ENCODE data around the gene XPNPEP2. TPM values are rescaled to one million over a fixed set of nuclear protein-coding genes. Genes with fewer than 3 reads are reported as not detected.

XPNPEP2 gene
- total RNA-seq, 1 donor from 2014 or later: 0.27 TPM

DNA sequence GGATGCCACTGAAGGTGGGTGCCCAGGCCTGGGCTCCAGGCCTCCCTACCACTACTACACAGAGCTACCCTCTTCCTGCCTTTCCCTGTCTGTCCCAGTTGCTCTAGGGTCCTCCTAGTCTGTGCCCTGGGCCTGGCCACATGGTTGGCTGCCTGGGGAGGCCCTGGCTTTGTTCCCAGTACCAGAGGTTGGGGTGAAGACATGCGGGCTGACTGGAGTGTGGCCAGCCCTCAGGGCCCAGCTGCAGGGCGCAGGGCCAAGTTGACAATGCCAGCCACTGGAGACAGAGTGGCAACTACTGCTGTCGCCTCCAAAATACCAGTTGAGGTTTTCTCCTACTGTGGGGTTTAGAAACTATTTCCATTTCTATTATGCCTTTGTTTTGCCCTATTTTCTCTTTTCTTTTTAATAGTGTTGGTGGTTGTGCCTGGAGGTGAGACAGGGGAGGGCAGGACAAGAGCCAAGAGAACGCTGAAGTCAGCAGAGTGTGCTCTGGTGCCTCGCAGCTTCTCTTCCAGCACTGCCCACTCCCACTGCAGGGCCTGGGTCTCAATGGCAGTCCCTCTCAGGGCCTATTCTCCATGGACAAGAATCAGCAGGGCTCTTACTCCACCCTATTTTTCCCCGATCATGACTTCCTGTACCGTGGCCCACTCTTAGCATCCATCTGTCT is 32.2 kb upstream of the XPNPEP2 start:
- peaks cover 19% of the 10 kb centered on the region for H3K27me3 Mint-ChIP-seq (ENCODE audit: unreplicated experiment)
- H3K4me3 Mint-ChIP-seq (ENCODE audit: unreplicated experiment): no peak overlapping the region
- H3K27ac Mint-ChIP-seq (ENCODE audit: unreplicated experiment): no peak overlapping the region
- H3K4me1 Mint-ChIP-seq (ENCODE audit: unreplicated experiment): peaks cover 14% of the 10 kb centered on the region
- peaks cover 10% of the 10 kb centered on the region for H3K9me3 Mint-ChIP-seq (ENCODE audit: unreplicated experiment)
- peaks cover 3% of the 10 kb centered on the region for H3K36me3 Mint-ChIP-seq (ENCODE audit: unreplicated experiment)
- TF ChIP-seq, protein P1, sequence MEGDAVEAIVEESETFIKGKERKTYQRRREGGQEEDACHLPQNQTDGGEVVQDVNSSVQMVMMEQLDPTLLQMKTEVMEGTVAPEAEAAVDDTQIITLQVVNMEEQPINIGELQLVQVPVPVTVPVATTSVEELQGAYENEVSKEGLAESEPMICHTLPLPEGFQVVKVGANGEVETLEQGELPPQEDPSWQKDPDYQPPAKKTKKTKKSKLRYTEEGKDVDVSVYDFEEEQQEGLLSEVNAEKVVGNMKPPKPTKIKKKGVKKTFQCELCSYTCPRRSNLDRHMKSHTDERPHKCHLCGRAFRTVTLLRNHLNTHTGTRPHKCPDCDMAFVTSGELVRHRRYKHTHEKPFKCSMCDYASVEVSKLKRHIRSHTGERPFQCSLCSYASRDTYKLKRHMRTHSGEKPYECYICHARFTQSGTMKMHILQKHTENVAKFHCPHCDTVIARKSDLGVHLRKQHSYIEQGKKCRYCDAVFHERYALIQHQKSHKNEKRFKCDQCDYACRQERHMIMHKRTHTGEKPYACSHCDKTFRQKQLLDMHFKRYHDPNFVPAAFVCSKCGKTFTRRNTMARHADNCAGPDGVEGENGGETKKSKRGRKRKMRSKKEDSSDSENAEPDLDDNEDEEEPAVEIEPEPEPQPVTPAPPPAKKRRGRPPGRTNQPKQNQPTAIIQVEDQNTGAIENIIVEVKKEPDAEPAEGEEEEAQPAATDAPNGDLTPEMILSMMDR (IDR thresholded peaks at IDR 0.05): no peak
- no peak for DNase-seq (ENCODE audit: extremely low spot score, unreplicated experiment)

DNA sequence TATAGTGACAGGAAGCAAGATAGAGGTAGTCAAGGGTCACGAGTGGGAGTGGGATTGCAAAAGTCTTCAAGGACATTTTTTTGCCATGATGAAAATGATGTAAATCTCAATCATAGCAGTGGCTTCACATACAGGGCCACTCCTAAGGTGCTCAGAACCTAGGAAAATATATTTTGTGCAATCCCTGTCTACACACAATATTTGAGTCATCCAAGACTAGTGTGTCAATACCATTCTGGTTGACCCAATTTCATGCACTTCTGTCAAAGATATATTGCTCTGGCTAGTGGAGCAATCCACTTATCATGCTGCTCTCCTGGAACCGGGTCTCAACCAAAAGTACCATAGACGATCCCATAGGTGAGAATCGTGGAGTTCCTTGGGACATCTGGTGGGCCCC is 24.2 kb upstream of the XPNPEP2 start:
- Mint-ChIP-seq H3K9me3 (ENCODE audit: unreplicated experiment) (no peaks in the 10 kb centered on the region), H3K36me3 (ENCODE audit: unreplicated experiment) (no peaks in the 10 kb centered on the region), H3K27ac (ENCODE audit: unreplicated experiment) (no peak overlapping the region), H3K4me3 (ENCODE audit: unreplicated experiment) (no peak overlapping the region), H3K4me1 (ENCODE audit: unreplicated experiment) (no peaks in the 10 kb centered on the region), H3K27me3 (ENCODE audit: unreplicated experiment) (peaks cover 30% of the 10 kb centered on the region)
- TF ChIP-seq, protein P1 (IDR thresholded peaks at IDR 0.05): no peak
- DNase-seq (ENCODE audit: extremely low spot score, unreplicated experiment): no peak

DNA sequence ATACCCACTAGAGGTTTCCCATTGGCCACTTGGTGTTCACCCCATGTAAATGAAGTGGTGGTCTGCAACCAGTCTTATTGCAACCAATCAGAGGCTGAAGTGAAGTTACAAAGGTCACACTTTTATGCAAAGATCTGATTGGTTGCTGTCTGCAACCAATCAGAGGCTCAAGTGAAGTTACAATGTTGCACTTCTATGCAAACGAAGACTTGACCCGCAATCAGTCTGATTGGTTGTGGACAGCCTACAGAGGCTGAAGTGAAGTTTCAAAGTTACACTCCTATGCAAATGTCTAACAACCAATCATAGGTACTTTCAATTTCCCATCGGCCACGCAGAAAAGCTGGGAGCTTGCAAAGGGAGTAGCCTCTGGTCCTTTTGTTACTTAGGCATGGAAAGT is 22.3 kb upstream of the XPNPEP2 start:
- H3K27me3 Mint-ChIP-seq (ENCODE audit: unreplicated experiment): peaks cover 24% of the 10 kb centered on the region
- H3K9me3 Mint-ChIP-seq (ENCODE audit: unreplicated experiment): no peaks in the 10 kb centered on the region
- H3K4me3 Mint-ChIP-seq (ENCODE audit: unreplicated experiment): no peak overlapping the region
- no peak overlapping the region for H3K27ac Mint-ChIP-seq (ENCODE audit: unreplicated experiment)
- no peaks in the 10 kb centered on the region for H3K36me3 Mint-ChIP-seq (ENCODE audit: unreplicated experiment)
- DNase-seq (ENCODE audit: extremely low spot score, unreplicated experiment): no peak
- TF ChIP-seq, protein P1 (IDR thresholded peaks at IDR 0.05): no peak
- H3K4me1 Mint-ChIP-seq (ENCODE audit: unreplicated experiment): no peaks in the 10 kb centered on the region

DNA sequence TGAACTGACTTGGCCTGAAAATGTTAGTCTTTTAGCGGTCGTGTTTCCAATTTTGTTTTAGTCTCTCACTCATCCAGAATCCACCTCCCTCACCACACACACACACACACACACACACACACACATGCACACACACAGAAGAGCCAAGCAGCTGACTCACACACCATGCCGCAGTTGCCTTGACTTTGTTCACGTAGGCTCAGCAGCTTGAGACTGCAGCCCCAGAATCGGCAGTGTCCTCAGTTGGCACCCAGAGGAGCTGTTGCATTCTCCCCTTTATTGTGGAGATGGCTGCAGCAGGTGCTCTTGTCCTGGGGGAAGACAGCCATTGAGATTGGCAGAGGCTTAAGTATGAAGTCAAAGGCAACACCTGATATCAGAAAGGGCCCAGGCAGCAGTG is 20.9 kb upstream of the XPNPEP2 start:
- peaks cover 28% of the 10 kb centered on the region for H3K27me3 Mint-ChIP-seq (ENCODE audit: unreplicated experiment)
- H3K4me1 Mint-ChIP-seq (ENCODE audit: unreplicated experiment): no peaks in the 10 kb centered on the region
- H3K9me3 Mint-ChIP-seq (ENCODE audit: unreplicated experiment): no peaks in the 10 kb centered on the region
- H3K27ac Mint-ChIP-seq (ENCODE audit: unreplicated experiment): no peak overlapping the region
- no peak overlapping the region for H3K4me3 Mint-ChIP-seq (ENCODE audit: unreplicated experiment)
- TF ChIP-seq, protein P1 (IDR thresholded peaks at IDR 0.05): no peak
- no peak for DNase-seq (ENCODE audit: extremely low spot score, unreplicated experiment)
- no peaks in the 10 kb centered on the region for H3K36me3 Mint-ChIP-seq (ENCODE audit: unreplicated experiment)

DNA sequence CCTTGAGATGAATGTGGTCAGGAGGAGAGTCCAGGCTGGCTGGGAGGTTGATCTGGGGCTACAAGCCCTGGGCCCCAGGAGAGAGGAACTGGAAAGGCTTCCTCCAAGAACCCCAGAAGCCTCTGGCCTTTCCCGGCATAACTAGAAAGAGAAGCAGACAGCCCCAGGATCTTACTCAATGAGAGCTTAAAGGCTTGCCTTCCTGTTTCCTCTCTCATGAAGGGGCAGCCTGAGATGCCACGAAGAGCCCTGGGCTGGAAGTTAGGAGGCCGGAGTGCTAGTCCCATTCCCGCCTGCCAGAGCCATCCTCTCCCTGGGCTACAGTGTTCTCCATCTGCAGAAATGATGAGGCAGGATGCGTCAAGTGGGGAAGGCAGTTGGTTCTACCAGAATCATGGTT is 20.1 kb upstream of the XPNPEP2 start:
- no peak overlapping the region for H3K4me3 Mint-ChIP-seq (ENCODE audit: unreplicated experiment)
- H3K27ac Mint-ChIP-seq (ENCODE audit: unreplicated experiment): no peak overlapping the region
- no peaks in the 10 kb centered on the region for H3K4me1 Mint-ChIP-seq (ENCODE audit: unreplicated experiment)
- no peak for DNase-seq (ENCODE audit: extremely low spot score, unreplicated experiment)
- TF ChIP-seq, protein P1 (IDR thresholded peaks at IDR 0.05): no peak
- H3K9me3 Mint-ChIP-seq (ENCODE audit: unreplicated experiment): no peaks in the 10 kb centered on the region
- H3K36me3 Mint-ChIP-seq (ENCODE audit: unreplicated experiment): no peaks in the 10 kb centered on the region
- peaks cover 32% of the 10 kb centered on the region for H3K27me3 Mint-ChIP-seq (ENCODE audit: unreplicated experiment)

Measured in osteocyte (in vitro differentiated cells).